HK-2 (cell line): ENCODE measurements around the gene CLIP4.
"Not testable (repeated sequence)": the region's sequence is repeated elsewhere in the genome, so short reads cannot be mapped to it uniquely, and the experiment has no call there.

ENCODE experiments used
- DNase-seq: peaks from one replicate; pipeline ENCODE4 v3.0.0-alpha.2; 2018; ENCODE audit not compliant: unreplicated experiment

The CLIP4 gene

DNA sequence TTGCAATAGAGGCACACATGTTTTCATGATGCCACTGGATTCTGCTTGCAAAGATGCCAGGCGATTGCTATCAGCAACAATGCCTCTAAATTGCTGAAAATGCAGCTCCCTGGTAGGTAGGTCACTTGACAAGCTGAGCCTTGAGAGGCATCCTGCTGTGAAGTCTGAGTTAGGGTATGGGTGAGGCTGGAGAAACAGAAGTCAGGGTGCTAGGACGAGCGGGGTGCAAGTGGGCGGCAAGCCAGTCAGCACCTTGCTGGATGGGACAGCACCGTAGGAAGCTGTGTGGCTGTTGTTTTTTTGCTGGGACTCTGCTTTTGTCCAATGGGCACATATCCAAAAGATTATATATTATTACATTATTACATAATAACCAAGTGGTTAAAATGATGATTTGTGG, 10.5 kb upstream of the CLIP4 start:
- DNase-seq, result no peak

DNA sequence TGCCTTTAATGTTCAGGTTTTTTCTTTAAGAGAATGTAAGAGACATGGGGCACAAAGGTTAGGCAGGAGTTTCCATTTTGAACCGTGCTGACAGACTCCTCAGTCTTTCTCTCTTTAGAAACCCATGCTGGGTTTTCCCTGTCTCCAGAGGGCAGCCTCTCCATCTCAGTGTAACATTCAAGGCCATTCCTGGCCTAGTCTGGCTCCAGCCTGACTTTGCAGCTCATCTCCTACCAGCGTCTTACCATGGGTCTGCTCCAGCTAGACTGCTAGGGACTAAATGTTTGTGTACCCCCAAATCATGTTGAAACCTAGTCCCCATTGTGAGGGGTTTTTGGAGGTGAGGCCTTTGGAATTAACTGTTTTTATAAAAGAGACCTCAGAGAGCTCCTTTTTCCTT, 9.8 kb upstream of the CLIP4 start:
- no peak for DNase-seq

DNA sequence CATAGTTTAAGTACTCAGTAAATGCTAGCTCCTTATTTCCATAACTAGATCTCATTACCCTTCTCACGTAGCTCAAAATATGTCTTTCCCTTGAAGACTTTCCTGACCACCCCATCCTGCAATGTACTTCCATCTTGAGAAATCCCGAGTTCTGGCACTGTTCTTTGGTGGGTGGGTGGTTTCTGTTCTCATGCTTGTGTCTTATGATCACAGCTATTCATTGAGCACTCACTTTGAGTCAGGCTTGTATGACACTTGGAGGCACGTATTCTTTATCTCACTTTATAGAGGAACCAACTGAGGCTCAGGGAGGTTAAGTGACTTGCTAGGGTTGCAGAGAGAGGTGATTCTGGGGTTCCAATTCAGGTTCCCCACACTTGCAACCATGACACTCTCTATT, 9.0 kb upstream of the CLIP4 start:
- DNase-seq, result no peak

GRCh38 chr2:29106980-29107388, 8.2 kb upstream of the CLIP4 start:
- no peak for DNase-seq

GRCh38 chr2:29107547-29107946, 7.7 kb upstream of the CLIP4 start:
- not testable (repeated sequence) for DNase-seq

- DNase-seq, result peak; percentile 71
These were observed 7.0 kb upstream of the CLIP4 start for GRCh38 chr2:29108225-29108624.

DNA sequence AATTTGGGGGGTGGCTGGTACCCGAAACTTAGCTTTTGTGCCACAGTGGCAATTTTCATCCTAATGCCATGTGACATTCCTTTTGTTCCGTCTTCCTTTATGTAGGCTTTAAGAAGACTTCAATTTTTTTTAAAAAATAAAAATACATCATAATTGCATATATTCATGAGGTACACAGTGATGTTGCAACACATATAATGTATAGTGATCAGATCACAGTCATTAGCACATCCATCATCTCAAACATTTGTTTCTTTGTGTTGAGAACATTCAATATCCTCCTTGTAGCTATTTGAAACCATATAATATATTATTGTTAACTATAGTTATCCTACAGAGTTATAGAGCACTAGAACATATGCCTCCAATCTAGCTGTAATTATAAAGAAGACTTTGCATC, 6.0 kb upstream of the CLIP4 start:
- no peak for DNase-seq

- no peak for DNase-seq
These were observed 4.2 kb upstream of the CLIP4 start for GRCh38 chr2:29110916-29111535.

- no peak for DNase-seq
These were observed 2.8 kb upstream of the CLIP4 start for GRCh38 chr2:29112379-29112778.

DNA sequence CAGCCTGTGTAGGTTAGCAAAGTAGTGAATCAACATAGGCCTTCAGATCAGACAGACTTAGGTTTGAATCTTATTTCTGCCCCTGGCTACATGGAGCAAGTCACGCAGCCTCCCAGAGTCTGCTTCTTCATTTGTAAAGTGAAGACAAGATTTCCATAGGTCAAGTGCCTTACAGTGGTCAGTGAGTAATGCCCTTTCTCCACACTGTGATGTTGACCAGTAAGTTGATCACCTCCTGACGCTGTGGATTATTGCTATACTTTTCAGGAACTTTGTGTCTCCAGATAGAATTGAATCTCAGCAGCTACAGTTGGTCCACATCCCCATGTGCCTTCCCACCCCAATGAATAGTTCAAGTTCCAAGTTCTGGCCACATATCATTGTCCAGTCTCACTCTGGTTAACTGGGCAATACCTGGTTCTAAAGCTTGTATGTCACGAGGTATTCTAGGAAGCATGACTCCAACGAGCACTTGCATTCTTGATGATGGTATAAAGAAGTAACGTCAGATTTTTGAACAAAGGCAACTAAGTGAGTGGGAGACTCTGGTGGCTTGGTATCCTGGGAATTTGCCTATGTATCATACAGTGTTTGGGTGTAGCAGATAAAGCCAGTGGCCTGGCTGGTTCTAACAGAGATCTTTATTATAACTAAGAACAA, 2.1 kb upstream of the CLIP4 start:
- DNase-seq, result no peak

DNA sequence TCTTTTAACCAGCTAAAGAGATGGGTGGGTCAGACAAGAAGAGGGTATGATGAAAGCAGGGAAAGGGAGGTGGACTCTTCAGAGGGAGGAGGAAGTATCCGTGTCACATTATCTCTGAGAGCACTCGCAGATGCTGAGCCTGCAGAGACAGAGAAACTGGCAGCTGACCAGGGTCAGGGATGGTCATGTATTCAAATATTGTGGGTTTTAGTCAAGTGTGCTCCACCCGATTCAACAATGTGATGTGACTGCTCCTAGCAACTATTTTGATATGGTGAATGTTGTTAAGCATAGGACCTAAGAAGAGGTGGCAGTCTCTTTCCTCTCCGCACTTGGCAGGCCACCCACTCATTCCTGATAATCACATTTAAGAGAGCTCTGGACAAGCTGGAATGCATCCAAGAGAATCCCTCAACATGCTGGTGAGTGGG, 1.3 kb upstream of the CLIP4 start:
- DNase-seq, result no peak

GRCh38 chr2:29114586-29114945, 649 bp upstream of the CLIP4 start:
- DNase-seq, result no peak

DNA sequence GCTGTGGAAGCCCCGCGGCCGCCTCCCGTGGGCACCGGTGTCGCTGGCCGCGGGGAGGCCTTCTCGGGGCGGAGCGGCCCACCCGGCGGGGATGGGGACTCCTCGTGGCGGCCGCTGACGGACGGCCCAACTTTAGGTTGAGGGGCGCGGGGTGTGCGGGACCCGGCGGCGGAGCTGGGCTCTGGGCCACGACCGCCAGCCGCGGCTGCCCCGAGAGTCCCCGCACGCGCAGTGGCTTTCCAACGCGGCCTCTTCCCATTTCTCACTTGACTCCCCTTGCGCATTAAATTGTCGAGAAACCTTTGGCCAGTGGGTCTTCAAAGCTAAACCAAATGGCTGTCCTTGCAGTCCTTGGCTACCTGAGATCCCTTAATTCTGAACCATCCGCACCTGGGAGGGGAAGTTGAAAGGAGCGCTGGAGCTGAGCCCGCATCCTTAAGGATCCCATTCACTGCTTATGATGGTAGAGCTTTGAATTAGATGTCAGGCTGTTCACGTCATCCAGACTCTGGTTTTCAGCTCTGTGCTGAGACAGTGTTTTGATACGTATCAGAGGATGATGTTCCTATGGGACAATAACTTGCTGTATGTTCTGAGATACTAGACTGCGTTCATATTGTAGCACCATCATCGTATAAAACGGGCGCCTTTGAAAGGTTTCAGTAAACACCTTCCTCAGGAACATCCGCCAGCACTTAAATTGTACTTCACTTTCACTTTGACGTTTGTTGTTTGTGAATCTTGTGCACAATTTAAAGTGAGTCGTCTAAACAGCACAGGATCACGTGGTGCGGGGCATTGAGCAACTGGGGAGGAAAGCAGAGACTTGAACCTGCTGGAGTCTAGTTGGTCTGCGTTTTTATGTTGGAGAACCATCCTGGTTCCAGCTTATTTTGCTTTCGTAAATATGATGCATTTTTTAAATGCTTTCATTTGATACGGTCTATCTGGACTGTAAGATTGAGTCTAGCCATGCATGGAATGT, 874 bp downstream of the CLIP4 start:
- DNase-seq, result no peak

DNA sequence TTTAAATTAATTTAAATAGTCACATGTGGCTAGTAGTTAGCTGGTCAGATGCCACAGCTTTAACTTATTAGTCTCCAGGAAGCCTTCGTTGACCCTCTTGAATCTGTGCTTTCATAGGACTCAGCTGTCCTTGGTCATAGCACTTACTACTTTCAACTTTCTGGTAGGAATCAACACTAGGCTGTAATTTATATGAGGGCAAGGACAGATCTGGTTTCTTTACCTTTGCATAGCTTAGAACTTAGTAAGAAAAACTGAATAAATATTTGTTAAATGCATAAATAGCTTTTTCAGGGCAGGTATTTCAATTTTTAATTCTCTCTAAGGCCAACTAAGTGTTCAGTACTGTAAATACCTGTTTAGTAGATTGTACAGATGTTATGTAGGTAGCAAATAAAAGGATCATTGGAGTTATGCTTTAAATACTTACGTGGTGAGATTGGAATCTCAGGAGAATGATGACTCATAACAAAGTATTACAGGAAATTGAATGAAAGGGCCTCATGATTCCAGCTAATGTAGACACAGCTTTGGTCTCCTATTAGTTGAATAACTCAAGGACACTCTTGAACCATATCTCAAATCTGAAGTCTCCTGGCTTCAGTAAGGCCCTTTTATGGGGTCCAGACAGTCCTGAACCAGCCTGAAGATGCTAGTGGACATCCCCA, 2.6 kb downstream of the CLIP4 start:
- no peak for DNase-seq

DNA sequence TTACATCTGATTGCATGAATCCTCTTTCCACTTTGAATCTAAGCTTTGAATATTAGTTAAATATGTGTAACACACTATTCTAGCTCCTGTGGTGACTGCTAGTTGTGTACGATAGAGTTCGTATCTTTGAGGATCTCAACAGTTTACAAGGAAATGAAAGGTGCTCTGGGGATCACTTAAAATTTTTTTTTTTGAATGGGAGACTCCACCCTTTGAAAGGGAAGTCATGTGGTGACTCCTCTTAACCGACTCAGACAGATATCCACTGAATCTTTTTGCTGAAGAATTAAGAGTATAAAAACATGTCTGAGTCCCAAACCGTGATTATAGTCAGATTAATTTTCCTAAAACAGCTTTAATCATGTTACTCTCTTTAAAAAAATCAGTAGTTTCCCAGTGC, 4.0 kb downstream of the CLIP4 start:
- no peak for DNase-seq

DNA sequence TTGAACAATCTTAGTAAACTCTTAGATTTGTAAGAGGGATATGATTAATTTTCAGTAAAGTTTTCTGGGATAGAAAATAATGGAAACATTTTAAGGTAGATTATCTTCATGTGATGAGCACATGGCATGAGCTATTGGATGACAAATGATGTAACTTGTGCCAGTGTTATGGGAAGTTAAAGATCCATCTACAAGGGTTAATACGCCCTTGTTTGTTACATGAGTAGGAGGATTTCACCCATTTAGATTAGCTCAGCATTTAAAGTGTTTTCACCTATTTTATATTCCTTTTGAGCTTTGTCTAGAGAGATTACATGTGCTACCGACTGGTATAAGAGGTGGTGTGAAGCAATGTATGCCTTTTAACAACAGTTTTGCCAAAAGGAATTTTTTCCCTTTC, 5.6 kb downstream of the CLIP4 start:
- DNase-seq, result no peak

GRCh38 chr2:29123617-29124349, 8.6 kb downstream of the CLIP4 start:
- no peak for DNase-seq

DNA sequence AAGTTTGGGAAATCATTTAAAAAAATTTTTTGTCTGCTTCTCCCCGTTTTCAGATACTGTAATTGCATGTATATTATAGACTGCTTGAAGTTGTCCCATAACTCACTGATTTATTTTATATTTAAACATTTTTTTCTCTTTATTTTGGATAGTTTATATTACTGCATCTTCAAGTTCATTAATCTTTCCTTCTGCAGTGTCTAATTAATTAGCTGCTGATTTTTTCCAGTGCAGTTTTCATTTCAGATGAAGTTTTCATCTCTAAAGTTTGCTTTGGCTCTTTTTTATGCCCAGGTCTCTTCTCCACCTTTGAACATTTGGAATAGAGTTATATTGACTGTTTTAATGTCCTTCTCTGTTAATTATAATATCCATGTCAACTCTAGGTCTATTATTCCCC, 9.3 kb downstream of the CLIP4 start:
- DNase-seq, result no peak

DNA sequence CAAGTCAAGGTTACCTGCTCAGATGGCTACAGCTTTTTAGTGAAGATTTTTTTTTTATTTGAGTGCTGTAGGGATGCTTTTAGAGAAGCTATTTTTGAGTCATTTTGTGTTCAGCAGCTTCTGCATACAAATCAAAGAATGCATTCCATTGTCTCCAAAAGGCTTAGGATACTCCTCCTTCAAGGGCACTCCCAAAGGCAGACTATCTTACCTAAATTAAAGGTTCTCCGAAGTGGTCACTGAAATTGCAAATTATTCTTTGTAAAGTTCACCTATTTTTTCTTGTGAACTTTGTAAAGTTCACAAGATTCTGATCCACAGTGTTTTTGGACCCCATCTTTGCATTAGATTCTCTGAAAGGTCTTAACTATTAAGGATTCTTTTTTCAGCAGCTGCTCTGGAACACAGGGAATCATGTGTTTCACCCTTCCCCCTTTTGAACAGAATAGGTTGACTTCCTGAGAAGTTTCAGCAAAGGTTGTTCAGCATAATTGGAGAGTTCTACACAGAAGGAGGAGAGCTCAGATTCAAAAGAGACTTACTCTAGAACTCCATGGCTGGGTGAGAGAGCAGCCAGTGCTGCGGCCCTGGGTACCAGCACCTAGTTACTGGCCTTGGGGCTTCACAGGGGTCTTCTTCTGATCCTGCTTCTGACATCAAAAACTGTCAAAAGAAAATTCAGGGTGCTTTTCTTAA, 14.5 kb downstream of the CLIP4 start:
- DNase-seq, result no peak

DNA sequence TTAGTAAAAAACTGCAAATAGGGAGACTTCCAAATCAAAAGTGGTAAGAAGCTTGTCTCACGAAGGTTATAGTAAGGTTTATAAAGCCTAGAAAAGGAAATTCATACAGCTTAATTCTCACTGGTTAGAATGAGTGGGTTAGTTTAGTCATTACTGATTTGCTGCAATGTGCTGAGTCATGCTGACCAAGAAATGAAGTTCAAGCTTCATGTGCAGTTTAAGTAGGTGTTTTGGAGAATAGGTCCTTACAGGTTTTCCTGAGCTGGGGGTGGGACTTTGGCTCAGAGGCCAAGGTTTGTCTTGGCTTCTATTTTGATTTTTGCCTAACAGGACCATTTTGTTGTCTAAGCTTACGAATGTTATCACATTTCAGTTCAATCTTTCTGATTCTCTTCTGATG, 15.1 kb downstream of the CLIP4 start:
- DNase-seq, result no peak

- no peak for DNase-seq
These were observed 19.7 kb downstream of the CLIP4 start for GRCh38 chr2:29134933-29135332.
